ENCODE results near the gene FBXO41.

Gene FBXO41

DNA sequence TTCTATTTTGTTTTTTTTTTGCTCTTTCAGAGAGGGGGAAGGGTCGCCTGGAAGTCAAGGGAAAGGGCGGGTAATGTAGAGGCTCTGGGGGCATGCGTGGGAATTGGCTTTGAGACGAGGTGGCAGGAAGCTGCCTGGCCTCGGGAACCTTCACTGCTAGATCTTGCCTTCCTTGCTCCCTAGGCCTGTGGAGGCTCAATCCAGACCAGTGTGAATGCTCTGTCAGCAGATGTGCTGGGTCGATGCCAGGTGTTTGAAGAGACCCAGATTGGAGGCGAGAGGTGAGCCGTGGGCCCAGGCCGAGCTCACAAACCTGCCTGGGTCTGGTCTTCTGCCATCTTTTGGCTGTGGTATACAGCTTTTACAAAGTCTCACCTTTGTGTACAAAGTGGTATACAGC, 34.6 kb downstream of the FBXO41 start:
- ChIA-PET POLR2A (interaction anchor here (0.8 kb wide), 1 partner anchor 16 kb away, joined by 3 read pairs; the partner anchor contains the start of gene CCT7), CTCF (interaction anchor here (1.2 to 1.7 kb wide), 2 partner anchors 10 to 11 kb away, joined by 3 to 5 read pairs; no protein-coding TSS in a partner anchor)
- no peak overlapping the region for H3K4me3 ChIP-seq (ENCODE audit: low read depth, low read length)
- DNase-seq (ENCODE audit: low read depth, low spot score) = no peak
- TF ChIP-seq, protein P1, sequence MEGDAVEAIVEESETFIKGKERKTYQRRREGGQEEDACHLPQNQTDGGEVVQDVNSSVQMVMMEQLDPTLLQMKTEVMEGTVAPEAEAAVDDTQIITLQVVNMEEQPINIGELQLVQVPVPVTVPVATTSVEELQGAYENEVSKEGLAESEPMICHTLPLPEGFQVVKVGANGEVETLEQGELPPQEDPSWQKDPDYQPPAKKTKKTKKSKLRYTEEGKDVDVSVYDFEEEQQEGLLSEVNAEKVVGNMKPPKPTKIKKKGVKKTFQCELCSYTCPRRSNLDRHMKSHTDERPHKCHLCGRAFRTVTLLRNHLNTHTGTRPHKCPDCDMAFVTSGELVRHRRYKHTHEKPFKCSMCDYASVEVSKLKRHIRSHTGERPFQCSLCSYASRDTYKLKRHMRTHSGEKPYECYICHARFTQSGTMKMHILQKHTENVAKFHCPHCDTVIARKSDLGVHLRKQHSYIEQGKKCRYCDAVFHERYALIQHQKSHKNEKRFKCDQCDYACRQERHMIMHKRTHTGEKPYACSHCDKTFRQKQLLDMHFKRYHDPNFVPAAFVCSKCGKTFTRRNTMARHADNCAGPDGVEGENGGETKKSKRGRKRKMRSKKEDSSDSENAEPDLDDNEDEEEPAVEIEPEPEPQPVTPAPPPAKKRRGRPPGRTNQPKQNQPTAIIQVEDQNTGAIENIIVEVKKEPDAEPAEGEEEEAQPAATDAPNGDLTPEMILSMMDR (IDR thresholded peaks at IDR 0.05; ENCODE audit: insufficient read depth, low read length, missing control alignments) = no peak

DNA sequence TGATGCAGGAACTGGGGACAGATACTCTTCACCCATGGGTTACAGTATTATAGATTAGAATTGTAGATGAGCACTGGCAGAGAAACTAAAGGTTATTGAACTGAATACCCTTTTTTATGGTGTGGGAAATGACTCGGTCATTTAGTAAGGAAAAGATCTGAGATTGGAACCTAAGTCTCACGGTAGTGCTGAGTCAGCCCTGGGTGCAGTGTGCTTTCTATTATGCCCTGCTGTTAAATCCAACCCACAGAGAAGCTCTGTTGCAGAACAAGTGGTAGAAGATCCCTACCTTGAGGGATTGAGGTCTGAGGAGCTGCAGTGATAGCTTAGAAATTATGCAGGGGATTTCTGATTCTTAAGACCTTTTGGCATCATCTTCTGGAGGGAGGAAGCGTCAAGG, 37.4 kb downstream of the FBXO41 start:
- TF ChIP-seq, protein P1 (IDR thresholded peaks at IDR 0.05; ENCODE audit: insufficient read depth, low read length, missing control alignments) = no peak
- ChIA-PET CTCF (no interaction called here), POLR2A (interaction anchor here (0.5 to 1.2 kb wide), 3 partner anchors 9 to 13 kb away, joined by 3 to 6 read pairs (median 3); partner anchors contain the start of gene CCT7)
- DNase-seq (ENCODE audit: low read depth, low spot score) = no peak
- H3K4me3 ChIP-seq (ENCODE audit: low read depth, low read length) = no peak overlapping the region

DNA sequence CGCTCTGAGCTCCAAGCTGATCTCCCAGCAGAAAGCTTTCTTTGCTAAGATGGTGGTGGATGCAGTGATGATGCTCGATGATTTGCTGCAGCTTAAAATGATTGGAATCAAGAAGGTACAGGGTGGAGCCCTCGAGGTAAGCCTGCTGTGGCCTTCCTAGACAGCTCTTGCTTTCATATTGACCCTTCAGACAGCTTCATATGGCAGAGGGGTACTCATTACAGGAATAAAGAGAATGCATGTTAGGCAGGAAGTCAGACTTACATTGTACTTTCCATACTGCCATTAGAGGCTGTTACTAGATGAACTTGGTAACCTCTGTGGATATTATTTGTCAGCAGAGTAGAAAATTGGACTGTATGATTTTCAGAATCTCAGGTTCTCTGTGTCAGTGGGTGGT, 39.7 kb downstream of the FBXO41 start:
- H3K4me3 ChIP-seq (ENCODE audit: low read depth, low read length) = no peak overlapping the region
- ChIA-PET POLR2A (interaction anchor here (0.7 to 1.8 kb wide), 3 partner anchors 10 to 15 kb away, joined by 3 to 4 read pairs (median 3); partner anchors contain the start of gene CCT7), CTCF (interaction anchor here (0.9 to 2.1 kb wide), 5 partner anchors 10 to 352 kb away, joined by 3 to 9 read pairs (median 5); partner anchors contain the start of gene CCT7)
- DNase-seq (ENCODE audit: low read depth, low spot score) = no peak
- TF ChIP-seq, protein P1 (IDR thresholded peaks at IDR 0.05; ENCODE audit: insufficient read depth, low read length, missing control alignments) = no peak

DNA sequence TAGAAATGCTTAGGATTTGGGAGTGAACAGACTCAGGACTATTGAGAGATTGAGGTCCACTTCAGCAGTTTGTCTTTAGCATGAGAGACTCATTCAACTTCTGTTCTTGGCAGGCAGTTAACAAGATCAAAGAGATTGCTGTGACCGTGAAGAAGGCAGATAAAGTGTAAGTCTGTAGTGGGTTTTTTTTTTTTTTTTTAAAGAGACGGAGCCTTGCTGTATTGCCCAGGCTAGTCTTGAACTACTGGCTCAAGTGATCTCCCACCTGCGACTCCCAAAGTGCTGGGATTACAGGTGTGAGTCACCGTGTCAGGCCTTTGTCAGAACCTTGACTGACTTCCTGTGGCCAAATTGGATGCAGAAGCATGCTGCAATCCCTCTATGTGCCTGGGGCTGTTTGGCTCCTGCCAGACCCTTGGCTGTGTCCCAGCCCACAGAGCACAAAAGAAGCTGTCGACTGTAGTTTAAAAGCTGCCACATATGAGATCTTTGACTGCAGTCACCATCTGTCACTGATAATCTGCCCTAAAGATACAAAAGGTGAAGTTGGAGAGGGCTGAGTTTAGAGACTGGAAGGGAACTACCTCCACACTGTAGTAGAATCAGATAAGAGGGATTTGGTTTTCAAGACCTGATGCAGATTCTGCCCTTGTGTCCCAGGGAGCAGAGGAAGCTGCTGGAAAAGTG, 40.3 kb downstream of the FBXO41 start:
- DNase-seq (ENCODE audit: low read depth, low spot score) = no peak
- H3K4me3 ChIP-seq (ENCODE audit: low read depth, low read length) = no peak overlapping the region
- TF ChIP-seq, protein P1 (IDR thresholded peaks at IDR 0.05; ENCODE audit: insufficient read depth, low read length, missing control alignments) = no peak
- ChIA-PET CTCF (interaction anchor here (0.9 to 2.1 kb wide), 4 partner anchors 10 to 159 kb away, joined by 3 to 9 read pairs (median 4); partner anchors contain the start of gene CCT7), POLR2A (interaction anchor here (0.7 to 1.8 kb wide), 2 partner anchors 10 to 16 kb away, joined by 3 to 4 read pairs; partner anchors contain the start of gene CCT7)

DNA sequence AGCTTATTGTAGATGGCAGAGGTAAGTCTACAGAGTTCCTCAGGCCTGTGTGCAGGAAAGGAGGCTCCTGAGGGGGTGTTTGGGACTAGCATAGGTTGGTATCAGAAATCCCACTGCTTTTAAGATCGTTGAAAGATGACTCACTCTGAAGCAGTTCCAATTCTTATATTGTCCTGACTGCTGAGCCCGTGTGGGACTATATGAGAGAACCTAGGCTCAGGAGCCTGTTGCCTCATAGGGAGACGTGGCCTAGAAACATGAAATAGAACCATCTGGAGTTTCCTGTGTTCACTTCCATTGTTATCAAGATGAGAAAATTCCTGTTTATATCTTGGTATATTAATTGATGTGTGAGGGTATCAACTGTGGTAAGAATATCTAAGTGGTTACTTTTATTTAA, 44.5 kb downstream of the FBXO41 start:
- DNase-seq (ENCODE audit: low read depth, low spot score) = no peak
- POLR2A ChIA-PET = no interaction called here
- no peak overlapping the region for H3K4me3 ChIP-seq (ENCODE audit: low read depth, low read length)
- TF ChIP-seq, protein P1 (IDR thresholded peaks at IDR 0.05; ENCODE audit: insufficient read depth, low read length, missing control alignments) = no peak
- CTCF ChIA-PET = interaction anchor here (2.0 kb wide), 1 partner anchor 20 kb away, joined by 5 read pairs; no protein-coding TSS in a partner anchor

DNA sequence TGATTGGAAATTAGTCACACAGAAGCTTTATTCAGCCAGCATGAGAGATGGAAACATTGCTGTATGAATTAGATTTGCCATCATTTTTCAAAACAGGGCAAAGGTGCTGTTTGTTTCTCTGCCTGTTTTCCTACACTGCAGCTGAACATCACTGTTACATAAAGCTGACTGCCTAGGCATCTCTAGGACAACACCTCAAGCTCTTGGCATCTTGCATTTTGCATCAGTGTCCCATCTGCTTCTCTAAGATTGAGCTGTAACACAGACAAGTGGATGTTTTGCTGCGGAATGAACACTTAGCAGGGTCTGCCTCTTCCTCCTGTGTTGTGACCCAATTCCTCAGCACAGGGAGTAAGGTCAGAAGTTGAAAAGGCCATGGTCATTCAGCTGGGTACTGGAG, 45.3 kb downstream of the FBXO41 start:
- ChIA-PET CTCF (interaction anchor here (0.7 to 2.0 kb wide), 3 partner anchors 21 to 346 kb away, joined by 3 to 8 read pairs (median 5); no protein-coding TSS in a partner anchor), POLR2A (no interaction called here)
- H3K4me3 ChIP-seq (ENCODE audit: low read depth, low read length) = no peak overlapping the region
- no peak for DNase-seq (ENCODE audit: low read depth, low spot score)
- TF ChIP-seq, protein P1 (IDR thresholded peaks at IDR 0.05; ENCODE audit: insufficient read depth, low read length, missing control alignments) = no peak
